GM12875 (cell line): ENCODE results near the gene BMF.
"Not testable (repeated sequence)": the region's sequence is repeated elsewhere in the genome, so short reads cannot be mapped to it uniquely, and the experiment has no call there.

ENCODE experiments used
- H3K4me3 ChIP-seq: one replicate; pipeline ENCODE4 v1.5.1; 2011; ENCODE audit warnings: low read depth, low read length, control low read depth
- TF ChIP-seq, protein P1 (sequence below): IDR thresholded peaks from 2 replicates; pipeline ENCODE4 v1.5.1; 2011; ENCODE audit warnings: low read depth, mild to moderate bottlenecking, control low read depth, inconsistent platforms, low read length, moderate library complexity, borderline replicate concordance; ENCODE audit not compliant: insufficient read depth

BMF gene, protein sequence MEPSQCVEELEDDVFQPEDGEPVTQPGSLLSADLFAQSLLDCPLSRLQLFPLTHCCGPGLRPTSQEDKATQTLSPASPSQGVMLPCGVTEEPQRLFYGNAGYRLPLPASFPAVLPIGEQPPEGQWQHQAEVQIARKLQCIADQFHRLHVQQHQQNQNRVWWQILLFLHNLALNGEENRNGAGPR

DNA sequence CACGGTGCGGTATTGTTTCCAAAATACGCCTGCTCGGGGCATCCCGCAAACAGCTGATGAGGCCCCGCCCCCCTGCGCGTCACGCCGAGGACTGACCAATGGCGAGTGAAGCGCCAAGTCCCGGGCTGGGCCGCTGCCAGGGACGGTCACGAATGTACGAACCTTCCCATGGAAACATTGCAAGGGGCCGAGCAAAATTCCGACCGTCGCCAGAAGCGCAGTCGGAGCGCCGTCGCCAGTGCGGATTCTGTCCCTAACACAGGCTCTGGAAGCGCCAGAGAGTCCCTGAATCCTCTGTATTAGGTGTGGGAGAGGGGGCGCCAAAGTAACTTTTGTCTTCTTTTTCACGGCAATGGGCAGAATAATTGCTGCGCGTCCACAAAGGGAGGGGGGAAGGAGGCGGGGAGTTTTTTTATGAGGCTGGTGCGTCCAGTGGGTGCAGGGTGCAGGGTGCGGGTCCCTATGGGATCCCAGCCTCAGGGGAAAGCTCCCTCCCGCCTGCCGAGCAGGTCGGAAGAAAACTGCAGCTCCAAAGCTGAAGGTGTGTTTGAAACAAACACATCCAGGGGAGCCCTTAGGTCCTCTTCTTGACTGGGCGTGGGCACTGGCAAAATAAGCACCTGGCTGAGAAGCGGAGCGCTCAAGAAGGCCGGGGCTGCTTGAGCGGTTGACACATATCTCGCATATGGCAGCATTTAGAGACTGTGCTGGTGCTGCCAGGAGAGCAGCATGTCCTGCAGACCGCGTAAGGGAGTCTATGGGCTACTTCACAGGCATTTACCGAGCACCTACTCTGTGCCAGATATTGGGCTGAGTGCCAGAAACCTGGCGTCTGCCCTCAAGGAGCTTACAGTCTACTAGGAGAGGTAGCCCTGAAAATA is at the start of gene BMF:
Gene BMF, minus strand, starts transcription at position 25 of the 881 bp plus-strand sequence. CDS start 2,793 bp downstream, outside the sequence.
- peak within 1 kb of the TSS; percentile 72 for H3K4me3 ChIP-seq
- TF ChIP-seq, protein P1, sequence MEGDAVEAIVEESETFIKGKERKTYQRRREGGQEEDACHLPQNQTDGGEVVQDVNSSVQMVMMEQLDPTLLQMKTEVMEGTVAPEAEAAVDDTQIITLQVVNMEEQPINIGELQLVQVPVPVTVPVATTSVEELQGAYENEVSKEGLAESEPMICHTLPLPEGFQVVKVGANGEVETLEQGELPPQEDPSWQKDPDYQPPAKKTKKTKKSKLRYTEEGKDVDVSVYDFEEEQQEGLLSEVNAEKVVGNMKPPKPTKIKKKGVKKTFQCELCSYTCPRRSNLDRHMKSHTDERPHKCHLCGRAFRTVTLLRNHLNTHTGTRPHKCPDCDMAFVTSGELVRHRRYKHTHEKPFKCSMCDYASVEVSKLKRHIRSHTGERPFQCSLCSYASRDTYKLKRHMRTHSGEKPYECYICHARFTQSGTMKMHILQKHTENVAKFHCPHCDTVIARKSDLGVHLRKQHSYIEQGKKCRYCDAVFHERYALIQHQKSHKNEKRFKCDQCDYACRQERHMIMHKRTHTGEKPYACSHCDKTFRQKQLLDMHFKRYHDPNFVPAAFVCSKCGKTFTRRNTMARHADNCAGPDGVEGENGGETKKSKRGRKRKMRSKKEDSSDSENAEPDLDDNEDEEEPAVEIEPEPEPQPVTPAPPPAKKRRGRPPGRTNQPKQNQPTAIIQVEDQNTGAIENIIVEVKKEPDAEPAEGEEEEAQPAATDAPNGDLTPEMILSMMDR = 0 out of 2 replicates have a peak, but pooled peaks have one; percentile 16

DNA sequence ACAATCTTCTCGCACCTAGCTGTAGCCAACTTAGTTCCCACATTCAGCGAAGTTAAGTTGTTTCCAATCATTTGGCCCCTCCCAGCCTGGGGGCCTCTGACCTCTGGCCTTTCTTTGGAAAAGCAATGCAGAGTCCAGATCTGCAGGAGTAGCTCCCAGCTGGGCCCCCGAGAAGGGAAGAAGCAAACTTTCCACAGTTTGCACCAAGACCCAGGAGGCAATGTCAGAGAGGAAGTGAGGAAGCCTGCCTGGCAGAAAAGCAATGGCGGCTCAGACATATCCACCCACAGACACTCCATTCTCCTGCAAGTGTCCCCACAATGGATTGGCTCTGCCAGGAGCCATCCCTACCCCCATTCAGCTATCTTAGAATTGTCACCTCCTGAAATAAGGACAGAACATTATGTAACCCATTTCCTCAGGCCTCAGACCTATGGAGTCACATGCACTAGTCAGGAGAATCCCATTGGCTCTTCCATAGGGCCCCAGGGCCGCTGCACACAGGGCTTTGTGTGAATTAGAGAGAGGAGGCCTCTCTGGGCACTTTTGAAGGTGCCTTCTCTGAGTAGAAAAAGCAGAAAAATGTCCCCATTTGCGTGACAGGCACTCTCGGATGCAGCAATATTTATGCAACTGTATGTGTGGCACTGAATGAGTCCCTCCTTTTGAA is 49.2 kb upstream of the BMF start:
- no peak overlapping the region for H3K4me3 ChIP-seq
- TF ChIP-seq, protein P1 = no peak

DNA sequence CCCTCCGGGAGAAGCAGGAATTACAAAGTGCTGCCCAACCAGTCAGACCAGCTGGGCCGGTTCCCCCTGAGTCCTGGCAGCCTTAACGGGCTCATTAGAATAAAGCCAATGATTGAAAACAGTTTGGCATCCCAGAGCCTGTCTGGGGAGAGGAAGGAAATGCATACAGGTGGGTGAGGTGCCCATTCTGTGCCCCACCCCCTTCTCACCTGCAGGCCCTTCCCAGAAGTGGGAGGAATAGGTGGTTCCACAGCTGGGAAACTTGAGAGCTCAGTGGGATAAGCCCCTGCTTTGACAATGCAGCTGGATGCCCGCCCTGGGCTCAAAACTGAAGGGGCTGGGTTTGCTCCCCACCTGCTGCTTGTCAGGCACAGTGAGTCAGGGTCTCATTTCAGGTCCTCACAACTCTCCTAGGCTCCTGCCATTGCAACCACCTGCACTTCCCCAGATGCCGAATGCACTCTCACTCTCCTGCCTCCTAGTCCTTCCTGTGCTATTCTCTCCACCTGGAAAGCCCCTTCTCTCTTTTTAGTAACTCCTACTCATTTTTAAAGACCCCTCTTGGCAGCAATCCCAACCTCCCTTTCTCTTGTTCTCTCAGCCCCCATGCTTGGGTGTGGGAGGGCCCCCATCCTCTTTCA is 46.7 kb upstream of the BMF start:
- TF ChIP-seq, protein P1 = no peak
- no peak overlapping the region for H3K4me3 ChIP-seq

DNA sequence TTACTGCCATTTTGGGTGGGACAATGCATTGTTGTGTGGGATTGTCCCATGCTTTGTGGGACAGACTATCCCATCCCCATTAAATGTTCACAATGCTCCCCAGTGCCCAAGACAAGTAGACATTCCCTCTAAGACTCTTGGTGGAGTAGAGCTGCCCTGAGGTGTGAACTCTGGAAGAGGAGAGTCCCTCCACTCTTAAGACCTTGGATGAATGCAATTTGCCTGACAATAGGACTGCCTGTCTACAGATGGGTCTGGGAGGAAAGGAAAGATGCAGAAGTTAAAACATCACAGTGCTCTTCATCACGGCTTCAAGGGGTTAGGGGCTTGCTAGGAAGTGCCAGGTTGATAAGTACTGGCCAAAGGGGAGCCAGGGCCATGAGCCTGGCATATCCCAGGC is 46.1 kb upstream of the BMF start:
- not testable (repeated sequence) for H3K4me3 ChIP-seq

DNA sequence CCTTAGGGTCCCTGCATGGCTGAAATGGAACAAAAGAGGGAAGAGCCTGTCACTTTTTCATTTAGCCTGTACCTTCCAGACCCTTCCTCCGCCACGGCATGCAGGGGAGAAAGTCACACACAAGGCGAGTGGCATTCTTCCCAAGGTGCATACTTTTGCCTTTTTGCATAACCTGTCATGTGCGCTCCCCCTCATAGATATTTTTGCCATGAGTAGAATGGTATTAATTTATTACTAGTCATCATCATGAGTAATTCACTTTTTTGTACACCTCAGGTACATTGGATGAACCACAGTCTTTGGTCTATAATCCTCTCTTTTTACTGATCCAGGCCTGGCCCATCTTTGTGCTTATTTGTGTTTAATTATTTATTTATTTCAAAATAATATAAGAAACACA is 43.3 kb upstream of the BMF start:
- H3K4me3 ChIP-seq = no peak overlapping the region
- TF ChIP-seq, protein P1 = no peak

DNA sequence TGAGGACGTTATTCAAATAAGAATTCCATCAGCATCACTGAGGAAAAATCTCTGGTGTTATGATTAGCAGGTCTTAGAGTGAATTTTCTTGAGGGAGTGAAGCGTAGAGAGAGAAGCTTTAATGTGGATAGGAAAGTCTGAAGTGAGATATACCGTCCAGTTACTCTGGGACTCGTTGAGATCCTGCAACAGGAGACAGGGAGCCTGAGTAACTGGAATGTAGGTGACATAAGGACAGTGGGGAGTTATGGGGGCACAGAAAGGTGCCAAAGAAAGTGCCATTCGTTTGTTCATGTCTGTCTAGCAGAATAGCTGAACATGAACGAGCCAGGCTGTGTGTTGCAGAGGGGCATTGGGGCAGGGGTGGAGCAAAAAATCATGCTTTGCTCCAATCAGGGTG is 42.8 kb upstream of the BMF start:
- H3K4me3 ChIP-seq = no peak overlapping the region
- TF ChIP-seq, protein P1 = no peak
